ENCODE results near the gene RNU6-9. TPM values are rescaled to one million over a fixed set of nuclear protein-coding genes. Genes with fewer than 3 reads are reported as not detected.
A peak's percentile ranks its signal among the peaks of the same experiment; 100 is the strongest.

The RNU6-9 gene
- total and polyA plus RNA-seq, 2 of the 13 experiments (the other 11 are each of a cell fraction or from before 2014, with no cell fraction given) = under 0.01 TPM; not detected in 1

DNA sequence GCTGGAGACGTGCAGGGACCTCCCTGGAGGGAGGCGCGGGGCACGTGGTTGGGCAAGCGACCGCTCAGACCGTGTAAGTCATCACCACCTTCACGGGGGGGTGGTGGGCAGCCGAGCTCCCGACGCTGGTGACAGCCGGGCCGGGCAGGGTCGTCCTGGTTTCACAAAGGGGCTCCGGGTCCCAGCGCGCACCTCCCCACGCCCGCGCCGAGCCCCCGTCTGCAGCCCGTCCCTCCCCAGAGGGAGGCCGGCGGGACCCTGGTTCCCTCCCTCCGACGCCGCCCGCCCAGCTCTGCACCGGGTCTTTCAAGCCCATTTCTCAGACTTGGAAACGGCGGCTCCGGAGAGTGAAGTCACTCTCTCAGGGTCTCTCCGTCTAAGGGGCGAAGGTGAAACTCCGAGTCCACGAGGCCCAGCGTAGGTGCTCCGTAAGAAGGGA is 31.8 kb downstream of the RNU6-9 start (continued):
- TF ChIP-seq, protein P1, sequence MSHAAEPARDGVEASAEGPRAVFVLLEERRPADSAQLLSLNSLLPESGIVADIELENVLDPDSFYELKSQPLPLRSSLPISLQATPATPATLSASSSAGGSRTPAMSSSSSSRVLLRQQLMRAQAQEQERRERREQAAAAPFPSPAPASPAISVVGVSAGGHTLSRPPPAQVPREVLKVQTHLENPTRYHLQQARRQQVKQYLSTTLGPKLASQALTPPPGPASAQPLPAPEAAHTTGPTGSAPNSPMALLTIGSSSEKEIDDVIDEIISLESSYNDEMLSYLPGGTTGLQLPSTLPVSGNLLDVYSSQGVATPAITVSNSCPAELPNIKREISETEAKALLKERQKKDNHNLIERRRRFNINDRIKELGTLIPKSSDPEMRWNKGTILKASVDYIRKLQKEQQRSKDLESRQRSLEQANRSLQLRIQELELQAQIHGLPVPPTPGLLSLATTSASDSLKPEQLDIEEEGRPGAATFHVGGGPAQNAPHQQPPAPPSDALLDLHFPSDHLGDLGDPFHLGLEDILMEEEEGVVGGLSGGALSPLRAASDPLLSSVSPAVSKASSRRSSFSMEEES (CRISPR knock-in tag; IDR thresholded peaks at IDR 0.05) = 0 out of 2 replicates have a peak, but pooled peaks have one; percentile 25
- TF ChIP-seq, protein P2, sequence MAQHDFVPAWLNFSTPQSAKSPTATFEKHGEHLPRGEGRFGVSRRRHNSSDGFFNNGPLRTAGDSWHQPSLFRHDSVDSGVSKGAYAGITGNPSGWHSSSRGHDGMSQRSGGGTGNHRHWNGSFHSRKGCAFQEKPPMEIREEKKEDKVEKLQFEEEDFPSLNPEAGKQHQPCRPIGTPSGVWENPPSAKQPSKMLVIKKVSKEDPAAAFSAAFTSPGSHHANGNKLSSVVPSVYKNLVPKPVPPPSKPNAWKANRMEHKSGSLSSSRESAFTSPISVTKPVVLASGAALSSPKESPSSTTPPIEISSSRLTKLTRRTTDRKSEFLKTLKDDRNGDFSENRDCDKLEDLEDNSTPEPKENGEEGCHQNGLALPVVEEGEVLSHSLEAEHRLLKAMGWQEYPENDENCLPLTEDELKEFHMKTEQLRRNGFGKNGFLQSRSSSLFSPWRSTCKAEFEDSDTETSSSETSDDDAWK (CRISPR knock-in tag; IDR thresholded peaks at IDR 0.05) = no peak
- TF ChIP-seq GABPA (IDR thresholded peaks at IDR 0.05; ENCODE audit: low read depth, low read length) = no peak
- 0 out of 2 replicates have a peak, but pooled peaks have one; percentile 6 for TF ChIP-seq GABPA (CRISPR knock-in tag; IDR thresholded peaks at IDR 0.05; ENCODE audit: low read depth)
- TF ChIP-seq ZNF232 (CRISPR knock-in tag; IDR thresholded peaks at IDR 0.05; ENCODE audit: borderline replicate concordance) = 0 out of 2 replicates have a peak, but pooled peaks have one; percentile 22
- TF ChIP-seq MED8 (CRISPR knock-in tag; IDR thresholded peaks at IDR 0.05; ENCODE audit: insufficient replicate concordance) = no peak
- TF ChIP-seq MATR3 (CRISPR knock-in tag; IDR thresholded peaks at IDR 0.05) = no peak
- TF ChIP-seq ZNF335 (CRISPR knock-in tag; IDR thresholded peaks at IDR 0.05) = 0 out of 2 replicates have a peak, but pooled peaks have one; percentile 19
- no peak for TF ChIP-seq ZSCAN31 (CRISPR knock-in tag; IDR thresholded peaks at IDR 0.05; ENCODE audit: low read depth)
- TF ChIP-seq, protein P3, sequence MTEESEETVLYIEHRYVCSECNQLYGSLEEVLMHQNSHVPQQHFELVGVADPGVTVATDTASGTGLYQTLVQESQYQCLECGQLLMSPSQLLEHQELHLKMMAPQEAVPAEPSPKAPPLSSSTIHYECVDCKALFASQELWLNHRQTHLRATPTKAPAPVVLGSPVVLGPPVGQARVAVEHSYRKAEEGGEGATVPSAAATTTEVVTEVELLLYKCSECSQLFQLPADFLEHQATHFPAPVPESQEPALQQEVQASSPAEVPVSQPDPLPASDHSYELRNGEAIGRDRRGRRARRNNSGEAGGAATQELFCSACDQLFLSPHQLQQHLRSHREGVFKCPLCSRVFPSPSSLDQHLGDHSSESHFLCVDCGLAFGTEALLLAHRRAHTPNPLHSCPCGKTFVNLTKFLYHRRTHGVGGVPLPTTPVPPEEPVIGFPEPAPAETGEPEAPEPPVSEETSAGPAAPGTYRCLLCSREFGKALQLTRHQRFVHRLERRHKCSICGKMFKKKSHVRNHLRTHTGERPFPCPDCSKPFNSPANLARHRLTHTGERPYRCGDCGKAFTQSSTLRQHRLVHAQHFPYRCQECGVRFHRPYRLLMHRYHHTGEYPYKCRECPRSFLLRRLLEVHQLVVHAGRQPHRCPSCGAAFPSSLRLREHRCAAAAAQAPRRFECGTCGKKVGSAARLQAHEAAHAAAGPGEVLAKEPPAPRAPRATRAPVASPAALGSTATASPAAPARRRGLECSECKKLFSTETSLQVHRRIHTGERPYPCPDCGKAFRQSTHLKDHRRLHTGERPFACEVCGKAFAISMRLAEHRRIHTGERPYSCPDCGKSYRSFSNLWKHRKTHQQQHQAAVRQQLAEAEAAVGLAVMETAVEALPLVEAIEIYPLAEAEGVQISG (CRISPR knock-in tag; IDR thresholded peaks at IDR 0.05) = peak; percentile 38; the same call in 1 of the 2 replicates
- no peak for TF ChIP-seq ZNF781 (CRISPR knock-in tag; IDR thresholded peaks at IDR 0.05; ENCODE audit: borderline replicate concordance, not compliant biosample characterization)
- 0 out of 2 replicates have a peak, but pooled peaks have one; percentile 10 for TF ChIP-seq POGZ (CRISPR knock-in tag; IDR thresholded peaks at IDR 0.05)
- TF ChIP-seq, protein P4, sequence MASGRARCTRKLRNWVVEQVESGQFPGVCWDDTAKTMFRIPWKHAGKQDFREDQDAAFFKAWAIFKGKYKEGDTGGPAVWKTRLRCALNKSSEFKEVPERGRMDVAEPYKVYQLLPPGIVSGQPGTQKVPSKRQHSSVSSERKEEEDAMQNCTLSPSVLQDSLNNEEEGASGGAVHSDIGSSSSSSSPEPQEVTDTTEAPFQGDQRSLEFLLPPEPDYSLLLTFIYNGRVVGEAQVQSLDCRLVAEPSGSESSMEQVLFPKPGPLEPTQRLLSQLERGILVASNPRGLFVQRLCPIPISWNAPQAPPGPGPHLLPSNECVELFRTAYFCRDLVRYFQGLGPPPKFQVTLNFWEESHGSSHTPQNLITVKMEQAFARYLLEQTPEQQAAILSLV (CRISPR knock-in tag; IDR thresholded peaks at IDR 0.05; ENCODE audit: borderline replicate concordance) = peak; percentile 46; the same call in 1 of the 2 replicates
- TF ChIP-seq ZNF33A (CRISPR knock-in tag; IDR thresholded peaks at IDR 0.05; ENCODE audit: borderline replicate concordance) = no peak
- TF ChIP-seq, protein P5, sequence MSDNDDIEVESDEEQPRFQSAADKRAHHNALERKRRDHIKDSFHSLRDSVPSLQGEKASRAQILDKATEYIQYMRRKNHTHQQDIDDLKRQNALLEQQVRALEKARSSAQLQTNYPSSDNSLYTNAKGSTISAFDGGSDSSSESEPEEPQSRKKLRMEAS (IDR thresholded peaks at IDR 0.05) = peak; percentile 93
- TF ChIP-seq ZFP36L2 (CRISPR knock-in tag; IDR thresholded peaks at IDR 0.05) = 0 out of 2 replicates have a peak, but pooled peaks have one; percentile 62
- TF ChIP-seq HES4 (CRISPR knock-in tag; IDR thresholded peaks at IDR 0.05; ENCODE audit: borderline replicate concordance) = peak; percentile 8; the same call in 1 of the 2 replicates
- TF ChIP-seq FLYWCH1 (CRISPR knock-in tag; IDR thresholded peaks at IDR 0.05) = 0 out of 2 replicates have a peak, but pooled peaks have one; percentile 4
- peak; percentile 100 for TF ChIP-seq ZNF629 (CRISPR knock-in tag; conservative IDR thresholded peaks at IDR 0.05)
- 0 out of 2 replicates have a peak, but pooled peaks have one; percentile 32 for TF ChIP-seq ZNF776 (CRISPR knock-in tag; IDR thresholded peaks at IDR 0.05)
- TF ChIP-seq ZMYM2 (CRISPR knock-in tag; IDR thresholded peaks at IDR 0.05) = peak; percentile 75; the same call in 1 of the 2 replicates
- TF ChIP-seq ZNF224 (CRISPR knock-in tag; IDR thresholded peaks at IDR 0.05) = no peak
- TF ChIP-seq RBFOX2 (IDR thresholded peaks at IDR 0.05; ENCODE audit: low read depth, low read length) = peak; percentile 79
- peak; percentile 10; the same call in 1 of the 2 replicates for TF ChIP-seq NR2C2 (CRISPR knock-in tag; IDR thresholded peaks at IDR 0.05; ENCODE audit: borderline replicate concordance)

All from HepG2 (cell line).